GM12878 (cell line): ENCODE results near the gene RNF32. TPM values are rescaled to one million over a fixed set of nuclear protein-coding genes. Genes with fewer than 3 reads are reported as not detected.

ENCODE experiments used
- DPF2 ChIP-seq: fragments of 450-650 bp; IDR thresholded peaks from 2 replicates; pipeline ENCODE4 v1.6.1; 2017; ENCODE audit warnings: mild to moderate bottlenecking
- EP300 ChIP-seq, 2 experiments: fragments of 150-350 bp in 1 of 2; IDR thresholded peaks; 2 replicates each; pipeline ENCODE4 v1.6.1; 2011 to 2012; ENCODE audit warnings: low read depth in 2 of 2, low read length in 2 of 2, borderline replicate concordance in 1 of 2, improper control_type of control experiment in 1 of 2, inconsistent platforms in 1 of 2; ENCODE audit not compliant: control insufficient read depth in 1 of 2
- ESRRA ChIP-seq: IDR thresholded peaks from 2 replicates; pipeline ENCODE4 v1.6.1; 2012; ENCODE audit warnings: mild to moderate bottlenecking, low read length, improper control_type of control experiment
- LARP7 ChIP-seq: fragments of 450-650 bp; IDR thresholded peaks from 2 replicates; pipeline ENCODE4 v1.6.1; 2017; ENCODE audit warnings: mild to moderate bottlenecking
- NBN ChIP-seq: fragments of 450-650 bp; IDR thresholded peaks from 2 replicates; pipeline ENCODE4 v1.6.1; 2016
- NR2C1 ChIP-seq: fragments of 450-650 bp; IDR thresholded peaks from 2 replicates; pipeline ENCODE4 v1.6.1; 2017; ENCODE audit warnings: antibody characterized with exemption, mild to moderate bottlenecking, moderate library complexity
- SIN3A ChIP-seq: IDR thresholded peaks from 2 replicates; pipeline ENCODE4 v1.6.1; 2012; ENCODE audit warnings: low read depth, low read length, improper control_type of control experiment
- SPI1 ChIP-seq: IDR thresholded peaks from 2 replicates; pipeline ENCODE4 v1.6.1; 2011; ENCODE audit warnings: low read depth, mild to moderate bottlenecking, low read length, moderate library complexity, borderline replicate concordance; ENCODE audit not compliant: insufficient read depth
- SREBF1 ChIP-seq: IDR thresholded peaks from 2 replicates; pipeline ENCODE4 v1.6.1; 2012; ENCODE audit warnings: mild to moderate bottlenecking, low read length
- TAF1 ChIP-seq: IDR thresholded peaks from 2 replicates; pipeline ENCODE4 v1.6.1; 2011; ENCODE audit warnings: mild to moderate bottlenecking, low read depth, low read length, borderline replicate concordance
- YY1 ChIP-seq: IDR thresholded peaks from 2 replicates; pipeline ENCODE4 v1.6.1; 2011; ENCODE audit warnings: low read depth, mild to moderate bottlenecking, low read length
- polyA plus RNA-seq, 11 experiments: library from polyadenylated mRNA; depleted of rRNA in 4 of 11; unstranded in 6 of 11; stranded (reverse) in 5 of 11; fragments of >200 nt; fragmentation: Nextera tagmentation in 4 of 11; fragmentation: Illumina TruSeq in 1 of 11; extraction: Ambion mirVana in 4 of 11; extraction: Trizol in 1 of 11; gene quantifications; 1 replicate in 1 of 11; 2 replicates in 10 of 11; pipeline versions ENCODE4 v1.2.1 to v1.2.3, GENCODE V29; 2011 to 2016; ENCODE audit warnings: inconsistent platforms in 2 of 11, missing spikeins in 2 of 11, low read depth in 1 of 11
- total RNA-seq, 4 experiments: library from RNA; depleted of rRNA in 3 of 4; stranded (reverse); fragments of >200 nt in 3 of 4; fragmentation: Illumina TruSeq in 1 of 4; extraction: Trizol in 1 of 4; gene quantifications; 2 replicates each; pipeline versions ENCODE4 v1.2.1 to v1.2.3, GENCODE V29; 2013 to 2021
- TF ChIP-seq, protein P1 (sequence below): fragments of 450-650 bp; IDR thresholded peaks from 2 replicates; pipeline ENCODE4 v1.6.1; 2017; ENCODE audit warnings: mild to moderate bottlenecking, moderate library complexity
- TF ChIP-seq, protein P2 (sequence below): IDR thresholded peaks from 2 replicates; pipeline ENCODE4 v1.6.1; 2012; ENCODE audit warnings: improper control_type of control experiment, low read depth, low read length; ENCODE audit not compliant: insufficient replicate concordance
- TF ChIP-seq, protein P3 (sequence below): fragments of 450-650 bp; IDR thresholded peaks from 2 replicates; pipeline ENCODE4 v1.6.1; 2016; ENCODE audit warnings: mild to moderate bottlenecking
- TF ChIP-seq, protein P4 (sequence below), 3 experiments: IDR thresholded peaks in 2 of 3; conservative IDR thresholded peaks in 1 of 3; 2 replicates each; pipeline ENCODE4 v1.5.1; 2011; ENCODE audit warnings: low read depth in 3 of 3, low read length in 3 of 3, mild to moderate bottlenecking in 3 of 3, control low read depth in 2 of 3, moderate library complexity in 2 of 3, inconsistent platforms in 1 of 3, mixed read lengths in 1 of 3; ENCODE audit not compliant: control insufficient read depth in 2 of 3, insufficient read depth in 1 of 3; ENCODE audit errors: extremely low read depth in 1 of 3
- TF ChIP-seq, protein P5 (sequence below): fragments of 450-650 bp; IDR thresholded peaks from 2 replicates; pipeline ENCODE4 v1.6.1; 2017; ENCODE audit warnings: borderline replicate concordance

RNF32 gene
- total and polyA plus RNA-seq, 10 of the 15 experiments (the other 5 are each of a cell fraction or from before 2014, with no cell fraction given) = 2.5 to 7.2 (median 3.7) TPM

DNA sequence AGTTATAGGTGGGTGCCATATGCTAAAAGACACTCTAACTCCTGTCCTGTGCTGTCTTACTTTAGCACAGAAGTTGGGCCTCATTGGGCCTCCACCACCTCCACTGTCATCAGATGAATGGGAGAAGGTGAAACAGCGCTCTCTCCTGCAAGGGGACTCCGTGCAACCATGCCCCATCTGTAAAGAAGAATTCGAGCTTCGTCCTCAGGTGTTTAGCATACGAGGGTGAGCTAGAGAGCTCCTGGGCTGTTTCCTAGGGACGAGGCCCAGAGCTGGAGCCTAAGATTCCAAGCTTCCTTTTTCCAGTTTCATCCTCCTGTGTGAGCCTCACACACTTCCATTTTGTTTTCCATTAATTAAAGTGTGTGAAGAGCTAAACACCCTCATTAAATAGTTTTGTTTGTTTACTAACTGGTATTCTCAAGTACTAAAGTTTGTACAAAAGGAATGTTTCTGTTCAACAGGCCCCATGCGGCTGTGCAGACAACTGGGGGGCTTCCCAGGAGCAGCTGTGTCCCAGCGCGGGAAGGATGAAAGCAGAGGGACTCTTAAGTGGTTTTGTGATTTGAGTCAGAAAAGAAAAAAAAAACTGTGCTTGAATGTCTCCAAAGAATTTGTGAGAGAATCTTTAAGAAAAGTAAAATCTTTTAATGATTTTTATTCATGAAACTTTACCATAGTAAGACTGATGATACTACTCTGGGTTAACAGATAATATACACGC is 14.1 kb downstream of the RNF32 start (continued):
- TF ChIP-seq, protein P1, sequence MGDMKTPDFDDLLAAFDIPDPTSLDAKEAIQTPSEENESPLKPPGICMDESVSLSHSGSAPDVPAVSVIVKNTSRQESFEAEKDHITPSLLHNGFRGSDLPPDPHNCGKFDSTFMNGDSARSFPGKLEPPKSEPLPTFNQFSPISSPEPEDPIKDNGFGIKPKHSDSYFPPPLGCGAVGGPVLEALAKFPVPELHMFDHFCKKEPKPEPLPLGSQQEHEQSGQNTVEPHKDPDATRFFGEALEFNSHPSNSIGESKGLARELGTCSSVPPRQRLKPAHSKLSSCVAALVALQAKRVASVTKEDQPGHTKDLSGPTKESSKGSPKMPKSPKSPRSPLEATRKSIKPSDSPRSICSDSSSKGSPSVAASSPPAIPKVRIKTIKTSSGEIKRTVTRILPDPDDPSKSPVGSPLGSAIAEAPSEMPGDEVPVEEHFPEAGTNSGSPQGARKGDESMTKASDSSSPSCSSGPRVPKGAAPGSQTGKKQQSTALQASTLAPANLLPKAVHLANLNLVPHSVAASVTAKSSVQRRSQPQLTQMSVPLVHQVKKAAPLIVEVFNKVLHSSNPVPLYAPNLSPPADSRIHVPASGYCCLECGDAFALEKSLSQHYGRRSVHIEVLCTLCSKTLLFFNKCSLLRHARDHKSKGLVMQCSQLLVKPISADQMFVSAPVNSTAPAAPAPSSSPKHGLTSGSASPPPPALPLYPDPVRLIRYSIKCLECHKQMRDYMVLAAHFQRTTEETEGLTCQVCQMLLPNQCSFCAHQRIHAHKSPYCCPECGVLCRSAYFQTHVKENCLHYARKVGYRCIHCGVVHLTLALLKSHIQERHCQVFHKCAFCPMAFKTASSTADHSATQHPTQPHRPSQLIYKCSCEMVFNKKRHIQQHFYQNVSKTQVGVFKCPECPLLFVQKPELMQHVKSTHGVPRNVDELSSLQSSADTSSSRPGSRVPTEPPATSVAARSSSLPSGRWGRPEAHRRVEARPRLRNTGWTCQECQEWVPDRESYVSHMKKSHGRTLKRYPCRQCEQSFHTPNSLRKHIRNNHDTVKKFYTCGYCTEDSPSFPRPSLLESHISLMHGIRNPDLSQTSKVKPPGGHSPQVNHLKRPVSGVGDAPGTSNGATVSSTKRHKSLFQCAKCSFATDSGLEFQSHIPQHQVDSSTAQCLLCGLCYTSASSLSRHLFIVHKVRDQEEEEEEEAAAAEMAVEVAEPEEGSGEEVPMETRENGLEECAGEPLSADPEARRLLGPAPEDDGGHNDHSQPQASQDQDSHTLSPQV = no peak
- TF ChIP-seq SREBF1 (no peak), ESRRA (no peak), EP300 (IDR thresholded peaks at IDR 0.05; ENCODE audit: borderline replicate concordance in 1 of 2, control insufficient read depth in 1 of 2, low read depth in 2 of 2, low read length in 2 of 2) (no peak), NR2C1 (no peak), YY1 (no peak), LARP7 (no peak), DPF2 (no peak), SIN3A (no peak), SPI1 (no peak), NBN (no peak), TAF1 (no peak)
- TF ChIP-seq, protein P2, sequence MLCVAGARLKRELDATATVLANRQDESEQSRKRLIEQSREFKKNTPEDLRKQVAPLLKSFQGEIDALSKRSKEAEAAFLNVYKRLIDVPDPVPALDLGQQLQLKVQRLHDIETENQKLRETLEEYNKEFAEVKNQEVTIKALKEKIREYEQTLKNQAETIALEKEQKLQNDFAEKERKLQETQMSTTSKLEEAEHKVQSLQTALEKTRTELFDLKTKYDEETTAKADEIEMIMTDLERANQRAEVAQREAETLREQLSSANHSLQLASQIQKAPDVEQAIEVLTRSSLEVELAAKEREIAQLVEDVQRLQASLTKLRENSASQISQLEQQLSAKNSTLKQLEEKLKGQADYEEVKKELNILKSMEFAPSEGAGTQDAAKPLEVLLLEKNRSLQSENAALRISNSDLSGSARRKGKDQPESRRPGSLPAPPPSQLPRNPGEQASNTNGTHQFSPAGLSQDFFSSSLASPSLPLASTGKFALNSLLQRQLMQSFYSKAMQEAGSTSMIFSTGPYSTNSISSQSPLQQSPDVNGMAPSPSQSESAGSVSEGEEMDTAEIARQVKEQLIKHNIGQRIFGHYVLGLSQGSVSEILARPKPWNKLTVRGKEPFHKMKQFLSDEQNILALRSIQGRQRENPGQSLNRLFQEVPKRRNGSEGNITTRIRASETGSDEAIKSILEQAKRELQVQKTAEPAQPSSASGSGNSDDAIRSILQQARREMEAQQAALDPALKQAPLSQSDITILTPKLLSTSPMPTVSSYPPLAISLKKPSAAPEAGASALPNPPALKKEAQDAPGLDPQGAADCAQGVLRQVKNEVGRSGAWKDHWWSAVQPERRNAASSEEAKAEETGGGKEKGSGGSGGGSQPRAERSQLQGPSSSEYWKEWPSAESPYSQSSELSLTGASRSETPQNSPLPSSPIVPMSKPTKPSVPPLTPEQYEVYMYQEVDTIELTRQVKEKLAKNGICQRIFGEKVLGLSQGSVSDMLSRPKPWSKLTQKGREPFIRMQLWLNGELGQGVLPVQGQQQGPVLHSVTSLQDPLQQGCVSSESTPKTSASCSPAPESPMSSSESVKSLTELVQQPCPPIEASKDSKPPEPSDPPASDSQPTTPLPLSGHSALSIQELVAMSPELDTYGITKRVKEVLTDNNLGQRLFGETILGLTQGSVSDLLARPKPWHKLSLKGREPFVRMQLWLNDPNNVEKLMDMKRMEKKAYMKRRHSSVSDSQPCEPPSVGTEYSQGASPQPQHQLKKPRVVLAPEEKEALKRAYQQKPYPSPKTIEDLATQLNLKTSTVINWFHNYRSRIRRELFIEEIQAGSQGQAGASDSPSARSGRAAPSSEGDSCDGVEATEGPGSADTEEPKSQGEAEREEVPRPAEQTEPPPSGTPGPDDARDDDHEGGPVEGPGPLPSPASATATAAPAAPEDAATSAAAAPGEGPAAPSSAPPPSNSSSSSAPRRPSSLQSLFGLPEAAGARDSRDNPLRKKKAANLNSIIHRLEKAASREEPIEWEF = no peak
- TF ChIP-seq, protein P3, sequence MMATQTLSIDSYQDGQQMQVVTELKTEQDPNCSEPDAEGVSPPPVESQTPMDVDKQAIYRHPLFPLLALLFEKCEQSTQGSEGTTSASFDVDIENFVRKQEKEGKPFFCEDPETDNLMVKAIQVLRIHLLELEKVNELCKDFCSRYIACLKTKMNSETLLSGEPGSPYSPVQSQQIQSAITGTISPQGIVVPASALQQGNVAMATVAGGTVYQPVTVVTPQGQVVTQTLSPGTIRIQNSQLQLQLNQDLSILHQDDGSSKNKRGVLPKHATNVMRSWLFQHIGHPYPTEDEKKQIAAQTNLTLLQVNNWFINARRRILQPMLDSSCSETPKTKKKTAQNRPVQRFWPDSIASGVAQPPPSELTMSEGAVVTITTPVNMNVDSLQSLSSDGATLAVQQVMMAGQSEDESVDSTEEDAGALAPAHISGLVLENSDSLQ = no peak
- TF ChIP-seq, protein P4, sequence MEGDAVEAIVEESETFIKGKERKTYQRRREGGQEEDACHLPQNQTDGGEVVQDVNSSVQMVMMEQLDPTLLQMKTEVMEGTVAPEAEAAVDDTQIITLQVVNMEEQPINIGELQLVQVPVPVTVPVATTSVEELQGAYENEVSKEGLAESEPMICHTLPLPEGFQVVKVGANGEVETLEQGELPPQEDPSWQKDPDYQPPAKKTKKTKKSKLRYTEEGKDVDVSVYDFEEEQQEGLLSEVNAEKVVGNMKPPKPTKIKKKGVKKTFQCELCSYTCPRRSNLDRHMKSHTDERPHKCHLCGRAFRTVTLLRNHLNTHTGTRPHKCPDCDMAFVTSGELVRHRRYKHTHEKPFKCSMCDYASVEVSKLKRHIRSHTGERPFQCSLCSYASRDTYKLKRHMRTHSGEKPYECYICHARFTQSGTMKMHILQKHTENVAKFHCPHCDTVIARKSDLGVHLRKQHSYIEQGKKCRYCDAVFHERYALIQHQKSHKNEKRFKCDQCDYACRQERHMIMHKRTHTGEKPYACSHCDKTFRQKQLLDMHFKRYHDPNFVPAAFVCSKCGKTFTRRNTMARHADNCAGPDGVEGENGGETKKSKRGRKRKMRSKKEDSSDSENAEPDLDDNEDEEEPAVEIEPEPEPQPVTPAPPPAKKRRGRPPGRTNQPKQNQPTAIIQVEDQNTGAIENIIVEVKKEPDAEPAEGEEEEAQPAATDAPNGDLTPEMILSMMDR (IDR thresholded peaks at IDR 0.05 in 2 of 3, conservative IDR thresholded peaks at IDR 0.05 in 1 of 3; ENCODE audit: control insufficient read depth in 2 of 3, extremely low read depth in 1 of 3, insufficient read depth in 1 of 3, low read depth in 3 of 3, low read length in 3 of 3) = no peak
- TF ChIP-seq, protein P5, sequence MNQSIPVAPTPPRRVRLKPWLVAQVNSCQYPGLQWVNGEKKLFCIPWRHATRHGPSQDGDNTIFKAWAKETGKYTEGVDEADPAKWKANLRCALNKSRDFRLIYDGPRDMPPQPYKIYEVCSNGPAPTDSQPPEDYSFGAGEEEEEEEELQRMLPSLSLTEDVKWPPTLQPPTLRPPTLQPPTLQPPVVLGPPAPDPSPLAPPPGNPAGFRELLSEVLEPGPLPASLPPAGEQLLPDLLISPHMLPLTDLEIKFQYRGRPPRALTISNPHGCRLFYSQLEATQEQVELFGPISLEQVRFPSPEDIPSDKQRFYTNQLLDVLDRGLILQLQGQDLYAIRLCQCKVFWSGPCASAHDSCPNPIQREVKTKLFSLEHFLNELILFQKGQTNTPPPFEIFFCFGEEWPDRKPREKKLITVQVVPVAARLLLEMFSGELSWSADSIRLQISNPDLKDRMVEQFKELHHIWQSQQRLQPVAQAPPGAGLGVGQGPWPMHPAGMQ = no peak
